Measurements from ENCODE around the gene FHIT. TPM values are rescaled to one million over a fixed set of nuclear protein-coding genes. Genes with fewer than 3 reads are reported as not detected.

FHIT gene
- total RNA-seq, 1 donor from 2014 or later: 5.7 TPM

DNA sequence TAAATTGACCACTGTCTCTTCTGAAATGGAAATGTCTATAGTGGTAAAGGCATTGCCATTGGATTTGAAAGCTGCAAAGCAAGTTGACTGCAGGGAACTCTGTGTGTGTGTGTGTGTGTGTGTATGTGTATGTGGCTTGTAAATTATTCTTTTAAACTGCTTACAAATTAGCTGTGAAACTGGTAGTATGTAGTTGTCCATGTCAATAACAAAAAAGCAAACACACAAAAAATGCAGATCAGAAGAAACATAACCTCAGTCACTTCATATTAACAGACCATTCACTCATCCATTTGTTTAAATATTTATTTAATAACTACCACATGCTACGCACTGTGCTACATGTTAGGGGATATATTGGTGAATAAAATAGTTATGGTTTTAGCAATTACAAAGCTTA, 837.7 kb downstream of the FHIT start:
- no peak overlapping the region for H3K4me2 ChIP-seq
- no peaks in the 10 kb centered on the region for H3K36me3 ChIP-seq
- no peak overlapping the region for H3K27ac Mint-ChIP-seq
- no peak overlapping the region for H3K4me3 Mint-ChIP-seq
- no peak overlapping the region for H3K9ac ChIP-seq
- H2AFZ ChIP-seq (replicated peaks): no peak overlapping the region
- no peaks in the 10 kb centered on the region for H3K36me3 Mint-ChIP-seq
- H3K27me3 Mint-ChIP-seq (ENCODE audit: insufficient read depth, low read depth): no peaks in the 10 kb centered on the region
- no peak for DNase-seq (ENCODE audit: low spot score)
- H3K4me1 ChIP-seq: peaks cover 4% of the 10 kb centered on the region
- no peaks in the 10 kb centered on the region for H3F3A ChIP-seq (ENCODE audit: low read depth)
- H3K4me3 ChIP-seq: no peak overlapping the region
- H3K79me2 ChIP-seq (ENCODE audit: low read depth): no peaks in the 10 kb centered on the region
- H3K27me3 ChIP-seq: no peaks in the 10 kb centered on the region
- H3K9me3 ChIP-seq (ENCODE audit: low read depth): no peaks in the 10 kb centered on the region
- no peak for TF ChIP-seq EZH2phosphoT487 (IDR thresholded peaks at IDR 0.05)
- no peak for TF ChIP-seq EZH2 (IDR thresholded peaks at IDR 0.05)
- TF ChIP-seq, protein P1, sequence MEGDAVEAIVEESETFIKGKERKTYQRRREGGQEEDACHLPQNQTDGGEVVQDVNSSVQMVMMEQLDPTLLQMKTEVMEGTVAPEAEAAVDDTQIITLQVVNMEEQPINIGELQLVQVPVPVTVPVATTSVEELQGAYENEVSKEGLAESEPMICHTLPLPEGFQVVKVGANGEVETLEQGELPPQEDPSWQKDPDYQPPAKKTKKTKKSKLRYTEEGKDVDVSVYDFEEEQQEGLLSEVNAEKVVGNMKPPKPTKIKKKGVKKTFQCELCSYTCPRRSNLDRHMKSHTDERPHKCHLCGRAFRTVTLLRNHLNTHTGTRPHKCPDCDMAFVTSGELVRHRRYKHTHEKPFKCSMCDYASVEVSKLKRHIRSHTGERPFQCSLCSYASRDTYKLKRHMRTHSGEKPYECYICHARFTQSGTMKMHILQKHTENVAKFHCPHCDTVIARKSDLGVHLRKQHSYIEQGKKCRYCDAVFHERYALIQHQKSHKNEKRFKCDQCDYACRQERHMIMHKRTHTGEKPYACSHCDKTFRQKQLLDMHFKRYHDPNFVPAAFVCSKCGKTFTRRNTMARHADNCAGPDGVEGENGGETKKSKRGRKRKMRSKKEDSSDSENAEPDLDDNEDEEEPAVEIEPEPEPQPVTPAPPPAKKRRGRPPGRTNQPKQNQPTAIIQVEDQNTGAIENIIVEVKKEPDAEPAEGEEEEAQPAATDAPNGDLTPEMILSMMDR (IDR thresholded peaks at IDR 0.05): no peak
- H4K20me1 ChIP-seq (ENCODE audit: low read depth): no peaks in the 10 kb centered on the region
- H3K9me3 Mint-ChIP-seq: no peaks in the 10 kb centered on the region
- no peaks in the 10 kb centered on the region for H3K4me1 Mint-ChIP-seq
- H3K27ac ChIP-seq: no peak overlapping the region

DNA sequence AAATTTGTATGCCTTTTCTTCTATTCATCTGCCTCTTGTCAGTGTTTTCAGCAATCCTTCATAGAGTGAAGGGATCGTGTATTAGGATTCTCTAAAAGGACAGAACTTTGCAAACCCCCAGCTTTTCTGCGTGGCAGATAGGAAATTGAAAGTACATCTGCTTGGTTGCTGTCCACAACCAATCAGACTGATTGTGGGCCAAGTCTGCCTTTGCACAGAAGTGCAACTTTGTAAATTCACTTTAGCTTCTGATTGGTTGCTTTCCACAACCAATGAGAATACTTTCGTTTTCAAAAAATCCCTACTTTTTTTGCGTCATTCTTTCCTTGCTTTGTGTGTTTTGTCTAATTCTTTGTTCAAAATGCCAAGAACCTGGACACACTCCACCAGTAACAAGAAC, 847.4 kb downstream of the FHIT start:
- TF ChIP-seq EZH2 (IDR thresholded peaks at IDR 0.05): no peak
- no peak for TF ChIP-seq EZH2phosphoT487 (IDR thresholded peaks at IDR 0.05)
- TF ChIP-seq, protein P1 (IDR thresholded peaks at IDR 0.05): no peak
- no peaks in the 10 kb centered on the region for H3K27me3 ChIP-seq
- Mint-ChIP-seq H3K4me1 (peaks cover 3% of the 10 kb centered on the region), H3K27me3 (ENCODE audit: insufficient read depth, low read depth) (no peaks in the 10 kb centered on the region), H3K36me3 (no peaks in the 10 kb centered on the region), H3K27ac (no peak overlapping the region), H3K9me3 (no peaks in the 10 kb centered on the region), H3K4me3 (no peak overlapping the region)
- H3K4me3 ChIP-seq: no peak overlapping the region
- no peaks in the 10 kb centered on the region for H3K9me3 ChIP-seq (ENCODE audit: low read depth)
- no peak overlapping the region for H2AFZ ChIP-seq (replicated peaks)
- H3K9ac ChIP-seq: no peak overlapping the region
- no peaks in the 10 kb centered on the region for H3K79me2 ChIP-seq (ENCODE audit: low read depth)
- H3K36me3 ChIP-seq: no peaks in the 10 kb centered on the region
- peaks cover 16% of the 10 kb centered on the region for H3K4me1 ChIP-seq
- H4K20me1 ChIP-seq (ENCODE audit: low read depth): no peaks in the 10 kb centered on the region
- no peak overlapping the region for H3K27ac ChIP-seq
- H3F3A ChIP-seq (ENCODE audit: low read depth): no peaks in the 10 kb centered on the region
- DNase-seq (ENCODE audit: low spot score): no peak
- no peak overlapping the region for H3K4me2 ChIP-seq

DNA sequence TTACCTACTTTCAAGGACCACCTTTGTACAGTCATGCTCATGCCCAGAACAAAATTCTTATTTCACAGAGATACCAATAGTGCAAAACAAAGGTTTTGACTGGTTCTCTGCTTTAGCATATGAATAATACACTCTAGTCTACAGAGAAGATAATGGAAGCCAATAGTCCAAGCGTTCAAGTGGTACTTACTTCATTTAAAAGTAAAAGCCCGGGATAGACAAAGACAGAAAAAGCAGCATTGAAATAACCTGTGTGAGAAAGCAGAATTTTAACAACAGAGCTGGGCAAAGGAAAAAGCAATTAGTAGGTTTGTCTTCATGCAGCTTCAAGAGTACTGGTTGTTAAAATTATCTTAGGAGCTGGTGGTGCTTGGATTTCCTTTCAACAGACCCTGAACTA, 848.3 kb downstream of the FHIT start:
- H3K9me3 Mint-ChIP-seq: no peaks in the 10 kb centered on the region
- Histone ChIP-seq H4K20me1 (ENCODE audit: low read depth) (no peaks in the 10 kb centered on the region), H3K4me2 (no peak overlapping the region), H2AFZ (replicated peaks) (no peak overlapping the region), H3K4me3 (no peak overlapping the region), H3K4me1 (peaks cover 16% of the 10 kb centered on the region), H3K79me2 (ENCODE audit: low read depth) (no peaks in the 10 kb centered on the region), H3F3A (ENCODE audit: low read depth) (no peaks in the 10 kb centered on the region), H3K36me3 (no peaks in the 10 kb centered on the region), H3K9ac (no peak overlapping the region), H3K9me3 (ENCODE audit: low read depth) (no peaks in the 10 kb centered on the region), H3K27me3 (no peaks in the 10 kb centered on the region), H3K27ac (no peak overlapping the region)
- H3K27me3 Mint-ChIP-seq (ENCODE audit: insufficient read depth, low read depth): no peaks in the 10 kb centered on the region
- no peaks in the 10 kb centered on the region for H3K36me3 Mint-ChIP-seq
- no peak overlapping the region for H3K27ac Mint-ChIP-seq
- TF ChIP-seq, protein P1 (IDR thresholded peaks at IDR 0.05): no peak
- TF ChIP-seq EZH2 (IDR thresholded peaks at IDR 0.05) (no peak), EZH2phosphoT487 (IDR thresholded peaks at IDR 0.05) (no peak)
- H3K4me1 Mint-ChIP-seq: peaks cover 3% of the 10 kb centered on the region
- no peak for DNase-seq (ENCODE audit: low spot score)
- H3K4me3 Mint-ChIP-seq: no peak overlapping the region

Data from neural progenitor cell (in vitro differentiated cells).